CD4-positive, alpha-beta T cell treated with Interleukin-4 for 1 hour (primary cell): Measurements from ENCODE around the gene ATF6.
"Not testable (repeated sequence)": the region's sequence is repeated elsewhere in the genome, so short reads cannot be mapped to it uniquely, and the experiment has no call there.

ENCODE experiments used
- DNase-seq, 2 donors: peaks; one replicate each; pipeline ENCODE4 v3.0.0-alpha.2; 2020 to 2022

Gene ATF6

GRCh38 chr1:161733526-161733925, 32.6 kb upstream of the ATF6 start:
- no peak for DNase-seq

- DNase-seq, result no peak
These were observed 30.3 kb upstream of the ATF6 start for GRCh38 chr1:161735837-161736236.

GRCh38 chr1:161736335-161736969, 29.7 kb upstream of the ATF6 start:
- no peak for DNase-seq

GRCh38 chr1:161737625-161738024, 28.5 kb upstream of the ATF6 start:
- no peak for DNase-seq

- DNase-seq, result peak; percentile 67 to 69
These were observed 27.4 kb upstream of the ATF6 start for GRCh38 chr1:161738627-161739287.

GRCh38 chr1:161739865-161740566, 26.1 kb upstream of the ATF6 start:
- peak in 1 of 2 donors; percentile 57 for DNase-seq

- no peak for DNase-seq
These were observed 25.2 kb upstream of the ATF6 start for GRCh38 chr1:161740921-161741320.

DNA sequence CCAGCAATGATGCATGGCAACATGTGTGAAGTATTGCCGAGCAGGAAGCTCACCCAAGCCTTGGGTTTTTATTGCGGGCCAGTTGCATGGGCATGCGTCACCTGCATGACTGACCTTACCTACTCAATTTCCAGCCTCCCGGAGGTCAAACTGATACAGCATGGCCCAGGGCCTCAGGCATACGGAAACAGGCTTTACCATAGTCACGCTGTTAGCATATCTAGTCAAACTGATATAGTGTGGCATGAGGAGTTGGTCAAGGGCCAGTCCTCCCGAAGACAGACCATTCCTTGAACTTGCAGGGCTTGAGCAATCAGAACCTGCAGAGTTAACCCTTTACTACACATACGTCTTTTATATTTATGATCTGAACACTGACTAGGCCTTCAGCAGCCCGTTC, 22.9 kb upstream of the ATF6 start:
- no peak for DNase-seq

DNA sequence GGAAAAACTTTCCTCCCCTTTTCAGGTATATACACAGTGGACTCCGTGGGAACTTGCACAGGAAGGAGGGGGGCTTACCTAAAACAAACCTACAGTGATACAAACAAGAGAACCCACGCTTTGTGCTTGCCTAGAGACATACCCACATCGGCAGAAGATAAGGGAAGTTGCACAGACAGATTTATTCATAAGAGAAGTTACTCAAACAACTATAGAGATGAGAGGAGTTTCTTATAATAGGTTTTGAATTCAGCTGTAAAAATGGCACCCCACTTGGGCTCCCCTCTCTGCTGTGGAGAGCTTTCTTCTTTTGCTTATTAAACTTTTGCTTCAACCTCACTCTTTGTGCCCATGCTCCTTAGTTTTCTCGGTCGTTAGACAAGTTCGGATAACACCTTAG, 18.3 kb upstream of the ATF6 start:
- no peak for DNase-seq

- DNase-seq, result peak; percentile 91 to 93
These were observed 16.4 kb upstream of the ATF6 start, which contains the start of gene DUSP12 for GRCh38 chr1:161749509-161750407. TSS of gene DUSP12 (plus strand) at chr1:161749786. CDS start at chr1:161749802, 16 bp downstream.

- peak; percentile 58 to 74 for DNase-seq
These were observed 2.5 kb upstream of the ATF6 start for GRCh38 chr1:161763522-161764098.

- no peak for DNase-seq
These were observed 2.3 kb downstream of the ATF6 start for GRCh38 chr1:161768461-161768860.

DNA sequence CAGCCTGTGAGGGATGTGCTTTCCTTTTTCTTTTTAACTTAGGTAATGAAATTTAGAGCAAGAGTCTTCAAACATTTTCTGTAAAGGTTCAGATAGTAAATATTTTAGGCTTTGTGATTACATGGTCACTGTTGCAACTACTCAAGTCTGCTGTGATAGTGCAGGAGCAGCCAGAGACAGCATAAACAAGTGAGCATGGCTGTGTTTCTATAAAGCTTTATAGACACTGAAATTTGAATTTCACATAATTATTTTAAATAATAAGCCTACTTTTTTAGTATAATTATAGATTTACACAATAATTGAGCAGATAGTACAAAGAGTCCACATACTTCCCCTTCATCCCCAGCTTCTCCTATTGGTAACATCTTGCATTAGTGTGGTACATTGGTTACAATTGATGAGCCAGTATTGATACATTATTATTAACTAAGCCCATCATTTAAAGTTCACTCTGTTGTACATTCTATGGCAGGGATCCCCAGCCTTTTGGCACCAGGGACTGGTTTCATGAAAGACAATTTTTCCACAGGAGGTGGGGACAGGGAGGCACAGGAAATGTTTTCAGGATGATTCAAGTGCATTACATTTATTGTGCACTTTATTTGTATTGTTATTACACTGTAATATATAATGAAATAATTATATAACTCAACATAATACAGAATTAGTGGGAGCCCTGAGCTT, 3.0 kb downstream of the ATF6 start:
- no peak for DNase-seq

DNA sequence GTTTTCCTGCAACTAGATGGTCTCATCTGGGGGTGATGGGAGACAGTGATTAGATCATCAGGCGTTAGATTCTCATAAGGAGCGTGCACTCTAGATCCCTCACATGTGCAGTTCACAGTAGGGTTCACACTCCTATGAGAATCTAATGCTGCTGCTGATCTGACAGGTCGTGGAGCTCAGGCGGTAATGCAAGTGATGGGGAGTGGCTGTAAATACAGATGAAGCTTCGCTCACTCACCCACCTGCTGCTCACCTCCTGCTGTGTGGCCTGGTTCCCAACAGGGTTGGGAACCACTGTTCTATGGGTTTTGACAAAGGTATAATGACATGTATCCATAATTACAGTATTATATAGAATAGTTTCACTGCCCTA, 3.5 kb downstream of the ATF6 start:
- DNase-seq, result not testable (repeated sequence)

GRCh38 chr1:161770250-161770649, 4.1 kb downstream of the ATF6 start:
- no peak for DNase-seq

DNA sequence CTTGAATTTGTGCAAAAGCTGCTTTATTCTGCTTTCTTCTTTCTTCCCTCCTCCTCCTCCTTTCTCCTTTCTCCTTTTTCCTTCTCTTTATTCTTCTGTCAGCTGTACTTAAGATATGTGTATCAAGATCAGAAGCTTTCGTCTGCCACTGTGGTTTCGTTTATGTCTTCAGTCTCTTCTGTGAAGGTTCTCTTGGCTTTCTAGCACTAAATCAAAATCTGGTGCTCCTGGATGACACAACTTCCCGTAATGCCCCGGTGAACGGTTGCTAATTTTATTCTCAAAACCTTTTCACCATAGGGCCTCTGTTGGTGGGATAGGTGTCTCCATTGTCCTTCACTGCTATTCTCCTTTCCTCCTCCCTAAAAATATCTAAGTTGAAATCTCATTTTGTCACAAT, 5.0 kb downstream of the ATF6 start:
- no peak for DNase-seq

DNA sequence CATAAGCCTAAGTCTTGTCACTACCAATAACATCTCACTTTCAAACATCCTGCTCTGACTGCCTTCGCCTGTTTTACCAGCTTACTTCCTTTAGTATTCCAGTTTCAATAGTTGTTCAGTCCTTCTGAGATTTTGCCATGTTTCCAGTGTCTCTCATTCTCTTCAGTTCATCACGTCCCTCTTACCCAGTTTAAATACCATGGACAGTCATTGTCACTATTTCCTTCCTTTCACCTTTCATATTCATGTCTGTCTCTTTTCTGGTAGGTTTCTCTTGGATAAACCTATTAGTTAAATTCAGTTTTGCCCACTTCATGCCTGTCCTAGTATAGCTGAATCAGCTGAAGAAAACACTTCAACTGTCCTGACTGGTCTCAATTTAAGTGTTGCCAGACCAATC, 5.9 kb downstream of the ATF6 start:
- DNase-seq, result no peak

- no peak for DNase-seq
These were observed 6.3 kb downstream of the ATF6 start for GRCh38 chr1:161772397-161772796.

GRCh38 chr1:161773791-161774190, 7.7 kb downstream of the ATF6 start:
- DNase-seq, result no peak

DNA sequence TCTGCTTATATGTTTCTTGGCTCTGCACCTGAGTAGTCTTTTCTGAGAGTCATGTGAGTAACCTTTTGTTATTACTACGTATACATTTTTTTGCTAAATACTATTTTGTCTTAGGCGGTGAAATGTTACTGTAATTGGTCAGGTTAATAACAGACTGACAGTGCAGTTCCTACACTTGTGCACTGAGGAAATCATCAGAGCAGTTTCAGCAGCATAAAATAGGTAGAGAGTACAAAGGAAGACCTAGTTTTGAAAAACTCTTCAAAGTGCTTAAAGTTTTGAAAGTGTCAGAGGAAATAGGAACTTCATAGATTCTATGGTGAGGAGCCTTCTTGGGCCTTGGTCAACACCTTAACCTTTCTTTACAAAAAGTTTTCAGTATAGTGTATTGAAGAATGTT, 11.1 kb downstream of the ATF6 start:
- DNase-seq, result no peak

DNA sequence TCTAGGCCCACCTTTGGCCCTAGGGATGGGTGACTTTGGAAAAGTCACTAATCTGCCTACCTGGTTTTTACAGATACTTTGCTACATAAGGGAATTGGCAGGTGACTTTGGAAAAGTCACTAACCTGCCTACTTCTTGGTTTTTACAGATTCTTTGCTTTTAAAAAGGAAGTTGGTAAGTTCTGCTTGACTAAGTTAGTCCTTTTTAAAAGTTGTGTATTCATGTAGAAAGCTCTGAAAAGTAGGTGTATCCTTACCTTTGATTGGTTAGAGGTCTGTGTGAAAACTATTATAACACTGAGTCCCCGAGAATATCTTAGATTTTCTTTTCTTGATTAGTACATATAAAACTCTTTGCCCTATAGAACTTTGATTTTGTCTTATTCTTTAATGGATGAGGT, 12.4 kb downstream of the ATF6 start:
- no peak for DNase-seq

- no peak for DNase-seq
These were observed 13.3 kb downstream of the ATF6 start for GRCh38 chr1:161779393-161779792.
